Osteoblast (primary cell): ENCODE measurements around the gene NEK10. TPM values are rescaled to one million over a fixed set of nuclear protein-coding genes. Genes with fewer than 3 reads are reported as not detected.

Source experiments
- DNase-seq: peaks from one replicate; pipeline ENCODE4 v3.0.0; 2011; ENCODE audit warnings: low spot score, mixed read lengths; ENCODE audit not compliant: insufficient read length; ENCODE audit errors: missing footprints
- H2AFZ ChIP-seq: 2 replicates; pipeline ENCODE4 v1.6.0; 2011; ENCODE audit warnings: mild to moderate bottlenecking, low read length
- H3K27ac ChIP-seq: 2 replicates; pipeline ENCODE4 v1.5.1; 2011; ENCODE audit warnings: mild to moderate bottlenecking, low read depth, low read length, moderate library complexity
- H3K27me3 ChIP-seq: 2 replicates; pipeline ENCODE4 v1.6.0; 2012; ENCODE audit warnings: mild to moderate bottlenecking, control low read depth, inconsistent platforms, low read length, moderate library complexity; ENCODE audit not compliant: insufficient read depth
- H3K36me3 ChIP-seq: 2 replicates; pipeline ENCODE4 v1.5.1; 2011; ENCODE audit warnings: mild to moderate bottlenecking, low read length, control low read depth, moderate library complexity; ENCODE audit not compliant: insufficient read depth
- H3K4me1 ChIP-seq: 2 replicates; pipeline ENCODE4 v1.5.1; 2011; ENCODE audit warnings: mild to moderate bottlenecking, low read length, control low read depth, moderate library complexity; ENCODE audit not compliant: insufficient read depth
- H3K4me2 ChIP-seq: 2 replicates; pipeline ENCODE4 v1.6.0; 2011; ENCODE audit warnings: mild to moderate bottlenecking, low read length; ENCODE audit not compliant: insufficient read depth
- H3K4me3 ChIP-seq: fragments of 200-600 bp; sonication (generic); 3 replicates; pipeline ENCODE4 v1.5.1; 2012; ENCODE audit warnings: mild to moderate bottlenecking, low read length, inconsistent platforms; ENCODE audit not compliant: insufficient read depth
- H3K79me2 ChIP-seq: 2 replicates; pipeline ENCODE4 v1.6.0; 2012; ENCODE audit warnings: mild to moderate bottlenecking, low read length, control low read depth, inconsistent platforms; ENCODE audit not compliant: insufficient read depth
- H3K9me3 ChIP-seq: 2 replicates; pipeline ENCODE4 v1.5.1; 2011; ENCODE audit warnings: low read depth, low read length, control low read depth
- H4K20me1 ChIP-seq: 2 replicates; pipeline ENCODE4 v1.6.0; 2012; ENCODE audit warnings: mild to moderate bottlenecking, low read length, control low read depth; ENCODE audit not compliant: insufficient read depth
- total RNA-seq: library from RNA; depleted of rRNA; stranded (reverse); fragments of >200 nt; gene quantifications from 2 replicates; pipeline ENCODE4 v1.2.3, GENCODE V29; 2012
- TF ChIP-seq, protein P1 (sequence below): IDR thresholded peaks from 2 replicates; pipeline ENCODE4 v1.5.1; 2011; ENCODE audit warnings: mild to moderate bottlenecking, low read depth, low read length, moderate library complexity; ENCODE audit errors: extremely low read depth

Gene NEK10
- total RNA-seq, 1 donor, result 69.8 TPM

GRCh38 chr3:27354588-27355203, 14.5 kb downstream of the NEK10 start:
- H3K79me2 ChIP-seq, result no peaks in the 10 kb centered on the region
- H4K20me1 ChIP-seq, result no peaks in the 10 kb centered on the region
- no peaks in the 10 kb centered on the region for H3K4me1 ChIP-seq
- H3K27me3 ChIP-seq, result no peaks in the 10 kb centered on the region
- no peak overlapping the region for H2AFZ ChIP-seq
- no peaks in the 10 kb centered on the region for H3K36me3 ChIP-seq
- TF ChIP-seq, protein P1, sequence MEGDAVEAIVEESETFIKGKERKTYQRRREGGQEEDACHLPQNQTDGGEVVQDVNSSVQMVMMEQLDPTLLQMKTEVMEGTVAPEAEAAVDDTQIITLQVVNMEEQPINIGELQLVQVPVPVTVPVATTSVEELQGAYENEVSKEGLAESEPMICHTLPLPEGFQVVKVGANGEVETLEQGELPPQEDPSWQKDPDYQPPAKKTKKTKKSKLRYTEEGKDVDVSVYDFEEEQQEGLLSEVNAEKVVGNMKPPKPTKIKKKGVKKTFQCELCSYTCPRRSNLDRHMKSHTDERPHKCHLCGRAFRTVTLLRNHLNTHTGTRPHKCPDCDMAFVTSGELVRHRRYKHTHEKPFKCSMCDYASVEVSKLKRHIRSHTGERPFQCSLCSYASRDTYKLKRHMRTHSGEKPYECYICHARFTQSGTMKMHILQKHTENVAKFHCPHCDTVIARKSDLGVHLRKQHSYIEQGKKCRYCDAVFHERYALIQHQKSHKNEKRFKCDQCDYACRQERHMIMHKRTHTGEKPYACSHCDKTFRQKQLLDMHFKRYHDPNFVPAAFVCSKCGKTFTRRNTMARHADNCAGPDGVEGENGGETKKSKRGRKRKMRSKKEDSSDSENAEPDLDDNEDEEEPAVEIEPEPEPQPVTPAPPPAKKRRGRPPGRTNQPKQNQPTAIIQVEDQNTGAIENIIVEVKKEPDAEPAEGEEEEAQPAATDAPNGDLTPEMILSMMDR, result no peak
- no peak for DNase-seq
- no peaks in the 10 kb centered on the region for H3K9me3 ChIP-seq
- H3K27ac ChIP-seq, result no peak overlapping the region
- H3K4me2 ChIP-seq, result no peak overlapping the region
- no peak overlapping the region for H3K4me3 ChIP-seq

DNA sequence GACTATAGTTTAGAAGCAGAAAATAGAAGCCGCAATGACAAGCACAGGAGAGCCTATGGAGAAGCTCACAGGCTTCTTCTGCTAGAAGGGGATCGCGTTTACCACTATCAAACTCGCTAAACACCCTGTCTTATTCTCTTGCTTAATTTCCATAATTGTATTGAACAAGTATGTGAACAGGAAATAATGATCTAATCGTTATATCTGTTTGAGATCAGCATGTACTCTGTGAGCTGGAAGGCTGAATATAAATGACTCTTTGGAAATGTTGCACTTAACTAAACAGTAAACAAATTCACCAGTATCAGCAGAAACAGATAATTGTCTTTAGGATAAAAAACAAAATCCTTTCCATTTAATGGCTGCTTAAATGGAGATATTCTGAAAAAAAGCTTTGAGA, 15.0 kb downstream of the NEK10 start:
- no peaks in the 10 kb centered on the region for H3K4me1 ChIP-seq
- DNase-seq, result no peak
- H2AFZ ChIP-seq, result no peak overlapping the region
- H3K27me3 ChIP-seq, result no peaks in the 10 kb centered on the region
- no peaks in the 10 kb centered on the region for H4K20me1 ChIP-seq
- H3K27ac ChIP-seq, result no peak overlapping the region
- no peaks in the 10 kb centered on the region for H3K9me3 ChIP-seq
- TF ChIP-seq, protein P1, result no peak
- H3K4me2 ChIP-seq, result no peak overlapping the region
- H3K4me3 ChIP-seq, result no peak overlapping the region
- no peaks in the 10 kb centered on the region for H3K79me2 ChIP-seq
- H3K36me3 ChIP-seq, result no peaks in the 10 kb centered on the region

- H3K9me3 ChIP-seq, result no peaks in the 10 kb centered on the region
- TF ChIP-seq, protein P1, result no peak
- H3K4me1 ChIP-seq, result no peaks in the 10 kb centered on the region
- H3K4me3 ChIP-seq, result no peak overlapping the region
- H3K27me3 ChIP-seq, result no peaks in the 10 kb centered on the region
- no peaks in the 10 kb centered on the region for H3K79me2 ChIP-seq
- no peak overlapping the region for H3K4me2 ChIP-seq
- peaks cover 5% of the 10 kb centered on the region for H3K36me3 ChIP-seq
- no peak for DNase-seq
- H2AFZ ChIP-seq, result no peak overlapping the region
- no peak overlapping the region for H3K27ac ChIP-seq
- no peaks in the 10 kb centered on the region for H4K20me1 ChIP-seq
Measured at GRCh38 chr3:27353221-27353620, 16.0 kb downstream of the NEK10 start.

DNA sequence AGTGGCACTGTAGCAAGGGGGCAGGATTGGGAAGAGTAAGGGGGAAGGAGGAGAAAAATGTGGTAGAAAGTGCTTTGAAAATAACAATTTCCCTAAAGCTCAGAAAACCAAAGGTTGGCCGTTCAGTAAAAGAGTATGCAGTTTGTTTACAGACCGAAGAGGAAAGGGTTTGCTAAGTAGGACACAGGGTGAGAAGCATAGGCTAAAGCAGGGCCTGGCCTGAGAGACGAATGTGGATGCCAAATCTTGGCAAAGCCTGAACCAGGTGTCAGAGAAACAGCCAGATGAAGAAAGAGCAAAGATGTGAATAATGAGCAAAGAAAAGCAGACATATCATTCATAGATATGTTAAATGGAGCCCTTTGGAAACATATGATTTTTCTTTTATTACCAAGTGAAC, 17.1 kb downstream of the NEK10 start:
- Histone ChIP-seq H3K27me3 (no peaks in the 10 kb centered on the region), H3K9me3 (no peaks in the 10 kb centered on the region), H3K4me3 (no peak overlapping the region), H4K20me1 (no peaks in the 10 kb centered on the region), H3K4me1 (no peaks in the 10 kb centered on the region), H3K79me2 (no peaks in the 10 kb centered on the region), H3K4me2 (no peak overlapping the region), H3K36me3 (peaks cover 5% of the 10 kb centered on the region), H3K27ac (no peak overlapping the region), H2AFZ (no peak overlapping the region)
- no peak for DNase-seq
- TF ChIP-seq, protein P1, result no peak
